Measurements from ENCODE around the gene NSFL1C. TPM values are rescaled to one million over a fixed set of nuclear protein-coding genes. Genes with fewer than 3 reads are reported as not detected.

NSFL1C gene
- total and polyA plus RNA-seq, 2 of the 4 experiments (the other 2 are of a cell fraction): 33.0 to 40.3 TPM

- H3K18ac ChIP-seq (ENCODE audit: low read depth, low read length): no peak overlapping the region
- H2AK5ac ChIP-seq (ENCODE audit: low read depth, low read length): no peak overlapping the region
- H3K79me1 ChIP-seq (ENCODE audit: low read depth in 1 of 2, low read length in 2 of 2): no peaks in the 10 kb centered on the region
- no peak overlapping the region for H4K91ac ChIP-seq (ENCODE audit: insufficient read depth, low read depth, low read length)
- no peak overlapping the region for H3K9ac ChIP-seq (ENCODE audit: low read depth, low read length)
- intact Hi-C loops (cut with micrococcal nuclease) (no loop called here), dilution Hi-C loops (cut with HindIII; ENCODE audit: low sequenced_read_pairs, unreplicated experiment) (no loop called here), in situ Hi-C loops (cut with MboI; ENCODE audit: low sequenced_read_pairs) (no loop called here)
- no CpG with 5 or more reads among the region's 4 CpGs for WGBS, 2 experiments (ENCODE audit: extremely low coverage in 2 of 2, insufficient read length in 1 of 2)
- no peak overlapping the region for H3K27ac ChIP-seq (ENCODE audit: insufficient read depth, low read length)
- no peak overlapping the region for H2BK15ac ChIP-seq (ENCODE audit: low read depth, low read length)
- H4K20me1 ChIP-seq (ENCODE audit: insufficient read depth, low read length): no peaks in the 10 kb centered on the region
- no peak overlapping the region for H3K23ac ChIP-seq (ENCODE audit: low read depth, low read length)
- H2BK120ac ChIP-seq (ENCODE audit: low read depth, low read length): no peak overlapping the region
- H3K4me3 ChIP-seq (ENCODE audit: insufficient read depth, low read depth, low read length): no peak overlapping the region
- POLR2A ChIA-PET (ENCODE audit: unreplicated experiment): no interaction called here
- H3K4me1 ChIP-seq (ENCODE audit: control insufficient read depth, insufficient read depth, low read length): peaks cover 7% of the 10 kb centered on the region
- H3K9me3 ChIP-seq (ENCODE audit: control insufficient read depth, insufficient read depth, low read length): no peaks in the 10 kb centered on the region
- no peak overlapping the region for H3K4me2 ChIP-seq (ENCODE audit: low read depth, low read length)
- DNase-seq (no peak), ATAC-seq (ENCODE audit: low read depth) (no peak)
- no peak overlapping the region for H4K8ac ChIP-seq (ENCODE audit: low read depth in 2 of 2, low read length in 2 of 2)
- no peak overlapping the region for H3K14ac ChIP-seq (replicated peaks; ENCODE audit: low read depth, low read length)
- CTCF ChIA-PET: no interaction called here
- H3K56ac ChIP-seq (ENCODE audit: extremely low read depth, insufficient read depth, low read length): no peak overlapping the region
- H2AFZ ChIP-seq (replicated peaks; ENCODE audit: low read length, poor library complexity): no peak overlapping the region
- H2BK5ac ChIP-seq (ENCODE audit: low read depth, low read length, poor library complexity, severe bottlenecking): no peak overlapping the region
- no peaks in the 10 kb centered on the region for H3K36me3 ChIP-seq (ENCODE audit: control insufficient read depth, insufficient read depth, low read length)
- no peak overlapping the region for H2AK9ac ChIP-seq (replicated peaks; ENCODE audit: low read depth, low read length, poor library complexity)
- BruUV-seq (replicated peaks): no TSS peak
- no peaks in the 10 kb centered on the region for H3K27me3 ChIP-seq (ENCODE audit: control insufficient read depth, insufficient read depth, low read length)
- no peak for TF ChIP-seq MAFK (IDR thresholded peaks at IDR 0.05; ENCODE audit: low read depth, low read length)
- TF ChIP-seq ELK1 (IDR thresholded peaks at IDR 0.05; ENCODE audit: borderline replicate concordance, low read depth, low read length): no peak
- no peak for TF ChIP-seq MXI1 (IDR thresholded peaks at IDR 0.05; ENCODE audit: borderline replicate concordance, low read depth, low read length)
- TF ChIP-seq POLR2A (IDR thresholded peaks at IDR 0.05; ENCODE audit: low read depth, low read length): 0 out of 2 replicates have a peak, but pooled peaks have one; percentile 29
- TF ChIP-seq RAD21 (IDR thresholded peaks at IDR 0.05; ENCODE audit: low read length): no peak
- H4K5ac ChIP-seq (ENCODE audit: low read depth, low read length): no peak overlapping the region
- no peak overlapping the region for H3K4ac ChIP-seq (ENCODE audit: low read depth, low read length)
- peaks cover 6% of the 10 kb centered on the region; the same call in 1 of the 2 replicates for H3K9me1 ChIP-seq (ENCODE audit: insufficient read depth, low read length)
- no peak overlapping the region for H2BK20ac ChIP-seq (ENCODE audit: low read depth, low read length)
Measured at GRCh38 chr20:1429143-1429728, 37.4 kb downstream of the NSFL1C start.
